B cell (primary cell): Measurements from ENCODE around the gene OR51B6. TPM values are rescaled to one million over a fixed set of nuclear protein-coding genes. Genes with fewer than 3 reads are reported as not detected.
"Not testable (repeated sequence)": the region's sequence is repeated elsewhere in the genome, so short reads cannot be mapped to it uniquely, and the experiment has no call there.

Experiments used
- ATAC-seq: fragments of 200-7000 bp; cut with Tn5 transposase; one replicate; pipeline ENCODE4 v1.10.0; 2021; ENCODE audit warnings: low read depth, mild to moderate bottlenecking, moderate number of reproducible peaks, moderate library complexity
- CTCF ChIA-PET: fragments of 350-600 bp; sonication (Branson Sonifier 250); formaldehyde crosslinking; loops from one replicate; lab custom pipeline; 2021; ENCODE audit warnings: antibody characterized with exemption, inconsistent platforms; lab: Charles Lee
- POLR2A ChIA-PET: fragments of 350-600 bp; sonication (Branson Sonifier 250); formaldehyde crosslinking; loops from one replicate; lab custom pipeline; 2021; ENCODE audit warnings: antibody characterized with exemption; lab: Charles Lee
- DNase-seq: peaks from one replicate; pipeline ENCODE4 v3.0.0; 2013
- H2AFZ ChIP-seq: 2 replicates; pipeline ENCODE4 v1.6.1; 2012; ENCODE audit warnings: mild to moderate bottlenecking, low read depth, low read length; ENCODE audit not compliant: insufficient read depth, poor library complexity, severe bottlenecking
- H3K27ac ChIP-seq, 2 donors: 1 replicate in 1 of 2; 2 replicates in 1 of 2; pipeline ENCODE4 v1.5.1; 2012 to 2013; ENCODE audit warnings: low read length in 2 of 2, mild to moderate bottlenecking in 2 of 2, moderate library complexity in 1 of 2
- H3K27me3 ChIP-seq, 4 experiments: fragments of 200-600 bp in 1 of 4; sonication (generic) in 1 of 4; replicated peaks in 1 of 4; 1 replicate in 2 of 4; 2 replicates in 2 of 4; pipeline versions ENCODE4 v1.6.1 to v1.7.0; 2013 to 2016; ENCODE audit warnings: low read length in 3 of 4, mild to moderate bottlenecking in 2 of 4, mixed read lengths in 1 of 4, moderate library complexity in 1 of 4; ENCODE audit not compliant: insufficient read depth in 4 of 4, control insufficient read depth in 3 of 4; ENCODE audit errors: control extremely low read depth in 1 of 4
- H3K36me3 ChIP-seq, 2 experiments: replicated peaks in 1 of 2; 1 replicate in 1 of 2; 2 replicates in 1 of 2; pipeline versions ENCODE4 v1.6.1 to v1.7.1; 2013; ENCODE audit warnings: low read length in 1 of 2; ENCODE audit not compliant: insufficient read depth in 2 of 2, control insufficient read depth in 1 of 2; ENCODE audit errors: control extremely low read depth in 1 of 2, extremely low read depth in 1 of 2
- H3K4me1 ChIP-seq, 2 donors: fragments of 200-600 bp in 1 of 2; sonication (generic) in 1 of 2; 1 replicate in 1 of 2; 2 replicates in 1 of 2; pipeline versions ENCODE4 v1.5.1 to v1.6.1; 2013 to 2017; ENCODE audit warnings: low read length in 2 of 2; ENCODE audit not compliant: control insufficient read depth in 2 of 2, insufficient read depth in 2 of 2
- H3K4me2 ChIP-seq: replicated peaks from 2 replicates; pipeline ENCODE3; 2012; ENCODE audit warnings: mild to moderate bottlenecking, low read depth, low read length; ENCODE audit not compliant: poor library complexity, severe bottlenecking
- H3K4me3 ChIP-seq, 5 experiments: fragments of 200-600 bp in 1 of 5; sonication (generic) in 1 of 5; 1 replicate in 3 of 5; 2 replicates in 2 of 5; pipeline versions ENCODE4 v1.5.1 to v1.7.0; 2011 to 2016; ENCODE audit warnings: low read length in 4 of 5, mild to moderate bottlenecking in 4 of 5, low read depth in 2 of 5, control low read depth in 1 of 5, moderate library complexity in 1 of 5; ENCODE audit not compliant: insufficient read depth in 1 of 5; ENCODE audit errors: control extremely low read depth in 1 of 5, extremely low read depth in 1 of 5
- H3K79me2 ChIP-seq: fragments of 200-600 bp; sonication (generic); one replicate; pipeline ENCODE4 v1.6.0; 2016; ENCODE audit warnings: low read length; ENCODE audit not compliant: control insufficient read depth, insufficient read depth
- H3K9ac ChIP-seq: fragments of 200-600 bp; sonication (generic); 2 replicates; pipeline ENCODE4 v1.6.1; 2017; ENCODE audit warnings: mild to moderate bottlenecking, low read length, moderate library complexity
- H3K9me3 ChIP-seq, 3 donors: one replicate each; pipeline versions ENCODE4 v1.6.1 to v1.7.1; 2013; ENCODE audit warnings: low read length in 2 of 3; ENCODE audit not compliant: control insufficient read depth in 2 of 3, insufficient read depth in 1 of 3; ENCODE audit errors: control extremely low read depth in 1 of 3
- H4K20me1 ChIP-seq: 2 replicates; pipeline ENCODE4 v1.6.0; 2012; ENCODE audit warnings: mild to moderate bottlenecking, low read length; ENCODE audit not compliant: insufficient read depth, control insufficient read depth, poor library complexity, severe bottlenecking
- H3K27ac Mint-ChIP-seq: one replicate; pipeline ENCODE4 v1.8.0; 2021; ENCODE audit warnings: mixed read lengths
- H3K27me3 Mint-ChIP-seq: one replicate; pipeline ENCODE4 v1.8.0; 2021; ENCODE audit warnings: mixed read lengths
- H3K4me1 Mint-ChIP-seq: one replicate; pipeline ENCODE4 v1.8.0; 2021; ENCODE audit warnings: mixed read lengths
- H3K4me3 Mint-ChIP-seq: one replicate; pipeline ENCODE4 v1.8.0; 2021; ENCODE audit warnings: mixed read lengths
- H3K9me3 Mint-ChIP-seq: one replicate; pipeline ENCODE4 v1.8.0; 2022; ENCODE audit warnings: mixed read lengths; ENCODE audit not compliant: insufficient read depth
- CTCF ChIP-seq: fragments of 200-600 bp; IDR thresholded peaks from one replicate; pipeline ENCODE4 v1.8.0; 2022; ENCODE audit warnings: antibody characterized with exemption, mild to moderate bottlenecking
- EZH2 ChIP-seq: IDR thresholded peaks from 2 replicates; pipeline ENCODE4 v1.6.1; 2012; ENCODE audit warnings: borderline replicate concordance, low read depth, mild to moderate bottlenecking, moderate library complexity, low read length; ENCODE audit not compliant: insufficient read depth, poor library complexity, severe bottlenecking
- WGBS: methylation state at CpG from one replicate; pipeline ENCODE4 v1.1.5; 2013; ENCODE audit warnings: missing lambda C conversion rate; ENCODE audit not compliant: insufficient coverage; 5-methylcytosine and 5-hydroxymethylcytosine counted together
- intact Hi-C: fragments of 100-400 bp; cut with micrococcal nuclease; formaldehyde crosslinking; loops from one replicate; pipeline ENCODE4 v1.10.0; 2022
- polyA plus RNA-seq: library from polyadenylated mRNA; depleted of rRNA; stranded (reverse); fragments of >200 nt; gene quantifications from 2 replicates; pipeline ENCODE4 v1.2.3, GENCODE V29; 2012
- total RNA-seq, 2 donors: library from RNA; stranded (reverse); fragments of 120-200 nt in 1 of 2; gene quantifications; 1 replicate in 1 of 2; 2 replicates in 1 of 2; pipeline versions ENCODE4 v1.2.3 to v1.2.4, GENCODE V29; 2013 to 2022

The OR51B6 gene
- total and polyA plus RNA-seq, 2 donors (not counting 1 experiment from before 2014, with no cell fraction given): not detected

GRCh38 chr11:5335170-5335569, 16.1 kb upstream of the OR51B6 start:
- no peaks in the 10 kb centered on the region for H3K9me3 Mint-ChIP-seq
- CTCF ChIA-PET: no interaction called here

GRCh38 chr11:5336331-5336730, 15.0 kb upstream of the OR51B6 start:
- intact Hi-C loops: no loop called here
- POLR2A ChIA-PET: no interaction called here
- no peak for TF ChIP-seq EZH2
- TF ChIP-seq CTCF: no peak

More at GRCh38 chr11:5335170-5335569, 16.1 kb upstream of the OR51B6 start:
- no CpG with 5 or more reads among the region's 1 CpG for WGBS
- Mint-ChIP-seq H3K4me3 (no peak overlapping the region), H3K27me3 (peaks cover 13% of the 10 kb centered on the region), H3K27ac (no peak overlapping the region), H3K4me1 (no peaks in the 10 kb centered on the region)
- no peak for TF ChIP-seq EZH2
- no peak for TF ChIP-seq CTCF
- Histone ChIP-seq H3K9me3 (no peaks in the 10 kb centered on the region), H3K4me1 (no peaks in the 10 kb centered on the region), H3K79me2 (no peaks in the 10 kb centered on the region), H3K9ac (no peak overlapping the region), H3K36me3 (no peaks in the 10 kb centered on the region), H3K27ac (no peak overlapping the region), H3K4me2 (no peak overlapping the region), H3K4me3 (no peak overlapping the region), H2AFZ (no peak overlapping the region), H3K27me3 (no peaks in the 10 kb centered on the region), H4K20me1 (no peaks in the 10 kb centered on the region)
- ATAC-seq (no peak), DNase-seq (no peak)
- intact Hi-C loops: no loop called here
- POLR2A ChIA-PET: no interaction called here

GRCh38 chr11:5337253-5337652, 14.1 kb upstream of the OR51B6 start:
- H3K4me1 Mint-ChIP-seq, H2AFZ ChIP-seq, H3K79me2 ChIP-seq, H4K20me1 ChIP-seq, H3K9ac ChIP-seq, H3K27ac ChIP-seq, ATAC-seq, H3K4me2 ChIP-seq, H3K27me3 ChIP-seq, H3K27ac Mint-ChIP-seq, POLR2A ChIA-PET, H3K9me3 ChIP-seq, H3K4me3 ChIP-seq, H3K9me3 Mint-ChIP-seq, H3K4me3 Mint-ChIP-seq, H3K36me3 ChIP-seq, CTCF ChIA-PET, intact Hi-C loops, DNase-seq, H3K4me1 ChIP-seq: not testable (repeated sequence)
- WGBS: no CpG with 5 or more reads among the region's 1 CpG
- H3K27me3 Mint-ChIP-seq: peaks cover 11% of the 10 kb centered on the region

More at GRCh38 chr11:5336331-5336730, 15.0 kb upstream of the OR51B6 start:
- DNase-seq (no peak), ATAC-seq (no peak)
- Mint-ChIP-seq H3K4me3 (no peak overlapping the region), H3K27me3 (peaks cover 13% of the 10 kb centered on the region), H3K27ac (no peak overlapping the region), H3K4me1 (no peaks in the 10 kb centered on the region), H3K9me3 (no peaks in the 10 kb centered on the region)
- Histone ChIP-seq H3K79me2 (no peaks in the 10 kb centered on the region), H3K9ac (no peak overlapping the region), H3K36me3 (no peaks in the 10 kb centered on the region), H3K27me3 (no peaks in the 10 kb centered on the region), H2AFZ (no peak overlapping the region), H3K4me1 (no peaks in the 10 kb centered on the region), H3K9me3 (no peaks in the 10 kb centered on the region), H3K4me3 (no peak overlapping the region), H3K27ac (no peak overlapping the region), H3K4me2 (no peak overlapping the region), H4K20me1 (no peaks in the 10 kb centered on the region)
- CTCF ChIA-PET: no interaction called here
